GM12878 (cell line): ENCODE results near the gene ZNF618. TPM values are rescaled to one million over a fixed set of nuclear protein-coding genes. Genes with fewer than 3 reads are reported as not detected.

Source experiments
- ATAC-seq: fragments of 200-7000 bp; cut with Tn5 transposase; 3 replicates; pipeline ENCODE4 v1.9.1; 2020; ENCODE audit warnings: mild to moderate bottlenecking, moderate library complexity
- BruUV-seq: library from RNA; stranded (reverse); fragments of 400-500 nt; replicated peaks from 2 replicates; lab custom pipeline; 2021; lab: Mats Ljungman, UMichigan
- CTCF ChIA-PET: fragments of 300-600 bp; sonication (Branson Sonifier 250); formaldehyde crosslinking; extraction: SDS; loops from one replicate; lab custom pipeline; 2021; ENCODE audit warnings: inconsistent platforms; lab: Yijun Ruan, JAX
- POLR2A ChIA-PET: fragments of 350-600 bp; formaldehyde crosslinking; extraction: SDS; loops from one replicate; lab custom pipeline; 2021; ENCODE audit warnings: inconsistent platforms; lab: Charles Lee
- RAD21 ChIA-PET: fragments of 300-600 bp; sonication (Branson Sonifier 250); formaldehyde crosslinking; loops from one replicate; lab custom pipeline; 2023; ENCODE audit warnings: antibody characterized with exemption; ENCODE audit not compliant: unreplicated experiment; lab: Charles Lee
- SMC1A ChIA-PET: fragments of 300-600 bp; sonication (Branson Sonifier 250); formaldehyde crosslinking; loops from one replicate; lab custom pipeline; 2023; ENCODE audit not compliant: unreplicated experiment, uncharacterized antibody; lab: Charles Lee
- DNase-seq: peaks from one replicate; pipeline ENCODE4 v3.0.0-alpha.2; 2011; ENCODE audit warnings: low read depth, low spot score
- FAIRE-seq: peaks from 3 replicates; lab custom pipeline; 2011; peaks lifted over from hg19 to GRCh38; lab: Jason Lieb, UNC
- H2AFZ ChIP-seq: 2 replicates; pipeline ENCODE4 v1.6.0; 2011; ENCODE audit warnings: low read depth, low read length, control low read depth; ENCODE audit not compliant: control insufficient read depth
- H3K27ac ChIP-seq: 2 replicates; pipeline ENCODE4 v1.5.1; 2011; ENCODE audit warnings: control low read depth; ENCODE audit not compliant: control insufficient read depth, insufficient read depth
- H3K27me3 ChIP-seq, 2 experiments: replicated peaks in 1 of 2; 2 replicates each; pipeline versions ENCODE4 v1.6.0 to v1.6.1; 2011; ENCODE audit warnings: low read length in 1 of 2; ENCODE audit not compliant: control insufficient read depth in 2 of 2, insufficient read depth in 2 of 2
- H3K36me3 ChIP-seq, 2 experiments: 2 replicates each; pipeline ENCODE4 v1.5.1; 2011; ENCODE audit warnings: low read length in 1 of 2; ENCODE audit not compliant: control insufficient read depth in 2 of 2, insufficient read depth in 2 of 2
- H3K4me1 ChIP-seq: 2 replicates; pipeline ENCODE4 v1.6.1; 2011; ENCODE audit warnings: mild to moderate bottlenecking, low read length, moderate library complexity, mixed read lengths; ENCODE audit not compliant: control insufficient read depth, insufficient read depth
- H3K4me2 ChIP-seq: 2 replicates; pipeline ENCODE4 v1.6.0; 2011; ENCODE audit warnings: control low read depth; ENCODE audit not compliant: control insufficient read depth, insufficient read depth
- H3K4me3 ChIP-seq: fragments of 200-600 bp; sonication (generic); 2 replicates; pipeline ENCODE4 v1.5.1; 2016
- H3K79me2 ChIP-seq: 2 replicates; pipeline ENCODE4 v1.6.0; 2011; ENCODE audit warnings: low read length; ENCODE audit not compliant: control insufficient read depth, insufficient read depth
- H3K9ac ChIP-seq: 2 replicates; pipeline ENCODE4 v1.8.0; 2011; ENCODE audit warnings: low read length, control low read depth, mixed read lengths; ENCODE audit not compliant: control insufficient read depth, insufficient read depth
- H3K9me3 ChIP-seq: replicated peaks from 3 replicates; pipeline ENCODE4 v1.5.1; 2011; ENCODE audit warnings: mild to moderate bottlenecking, low read length; ENCODE audit not compliant: control insufficient read depth, insufficient read depth
- H4K20me1 ChIP-seq: 2 replicates; pipeline ENCODE4 v1.6.0; 2011; ENCODE audit not compliant: control insufficient read depth, insufficient read depth
- EP300 ChIP-seq, 2 experiments: fragments of 150-350 bp in 1 of 2; IDR thresholded peaks; 2 replicates each; pipeline ENCODE4 v1.6.1; 2011 to 2012; ENCODE audit warnings: low read depth in 2 of 2, low read length in 2 of 2, borderline replicate concordance in 1 of 2, improper control_type of control experiment in 1 of 2, inconsistent platforms in 1 of 2; ENCODE audit not compliant: control insufficient read depth in 1 of 2
- GATAD2B ChIP-seq: fragments of 450-650 bp; conservative IDR thresholded peaks from 2 replicates; pipeline ENCODE4 v1.6.1; 2017; ENCODE audit warnings: low read depth, mild to moderate bottlenecking, moderate library complexity
- JUND ChIP-seq: IDR thresholded peaks from 2 replicates; pipeline ENCODE4 v1.6.1; 2012; ENCODE audit warnings: low read depth, mild to moderate bottlenecking, low read length, improper control_type of control experiment, moderate library complexity
- NFYA ChIP-seq: IDR thresholded peaks from 2 replicates; pipeline ENCODE4 v1.6.1; 2011; ENCODE audit warnings: low read depth, mild to moderate bottlenecking, low read length, improper control_type of control experiment, borderline replicate concordance
- NFYB ChIP-seq: IDR thresholded peaks from 2 replicates; pipeline ENCODE4 v1.6.1; 2011; ENCODE audit warnings: low read depth, mild to moderate bottlenecking, low read length, improper control_type of control experiment, moderate library complexity; ENCODE audit not compliant: insufficient read depth
- PML ChIP-seq: IDR thresholded peaks from 2 replicates; pipeline ENCODE4 v1.6.1; 2012; ENCODE audit warnings: low read length, inconsistent platforms
- RBBP5 ChIP-seq: fragments of 200-600 bp; sonication (generic); conservative IDR thresholded peaks from 2 replicates; pipeline ENCODE4 v1.6.1; 2016
- SREBF1 ChIP-seq: IDR thresholded peaks from 2 replicates; pipeline ENCODE4 v1.6.1; 2012; ENCODE audit warnings: mild to moderate bottlenecking, low read length
- ZNF687 ChIP-seq: fragments of 450-650 bp; IDR thresholded peaks from 2 replicates; pipeline ENCODE4 v1.6.1; 2017; ENCODE audit warnings: mild to moderate bottlenecking, moderate library complexity
- WGBS: methylation state at CpG from one replicate; pipeline ENCODE4 v1.1.6; 2016; ENCODE audit warnings: low lambda C conversion rate; ENCODE audit not compliant: insufficient replicate concordance, insufficient coverage; ENCODE audit errors: missing lambda C conversion rate; 5-methylcytosine and 5-hydroxymethylcytosine counted together
- in situ Hi-C: fragments of 300-500 bp; cut with MboI; formaldehyde crosslinking; loops from 9 replicates; pipeline ENCODE4 v1.14.3; 2018; ENCODE audit warnings: mixed read lengths
- intact Hi-C: fragments of 100-400 bp; cut with micrococcal nuclease; formaldehyde crosslinking; loops from one replicate; pipeline ENCODE4 v1.14.2; 2022; ENCODE audit not compliant: unreplicated experiment
- polyA plus RNA-seq, 11 experiments: library from polyadenylated mRNA; depleted of rRNA in 4 of 11; unstranded in 6 of 11; stranded (reverse) in 5 of 11; fragments of >200 nt; fragmentation: Nextera tagmentation in 4 of 11; fragmentation: Illumina TruSeq in 1 of 11; extraction: Ambion mirVana in 4 of 11; extraction: Trizol in 1 of 11; gene quantifications; 1 replicate in 1 of 11; 2 replicates in 10 of 11; pipeline versions ENCODE4 v1.2.1 to v1.2.3, GENCODE V29; 2011 to 2016; ENCODE audit warnings: inconsistent platforms in 2 of 11, missing spikeins in 2 of 11, low read depth in 1 of 11
- total RNA-seq, 4 experiments: library from RNA; depleted of rRNA in 3 of 4; stranded (reverse); fragments of >200 nt in 3 of 4; fragmentation: Illumina TruSeq in 1 of 4; extraction: Trizol in 1 of 4; gene quantifications; 2 replicates each; pipeline versions ENCODE4 v1.2.1 to v1.2.3, GENCODE V29; 2013 to 2021
- TF ChIP-seq, protein P1 (sequence below): fragments of 450-650 bp; IDR thresholded peaks from 2 replicates; pipeline ENCODE4 v1.6.1; 2017; ENCODE audit warnings: antibody characterized with exemption, mild to moderate bottlenecking, moderate library complexity

The ZNF618 gene
- total and polyA plus RNA-seq, 10 of the 15 experiments (the other 5 are each of a cell fraction or from before 2014, with no cell fraction given): 0.01 to 0.24 (median 0.06) TPM; not detected in 2

GRCh38 chr9:114046237-114046755, 170.2 kb downstream of the ZNF618 start (continued):
- TF ChIP-seq, protein P1, sequence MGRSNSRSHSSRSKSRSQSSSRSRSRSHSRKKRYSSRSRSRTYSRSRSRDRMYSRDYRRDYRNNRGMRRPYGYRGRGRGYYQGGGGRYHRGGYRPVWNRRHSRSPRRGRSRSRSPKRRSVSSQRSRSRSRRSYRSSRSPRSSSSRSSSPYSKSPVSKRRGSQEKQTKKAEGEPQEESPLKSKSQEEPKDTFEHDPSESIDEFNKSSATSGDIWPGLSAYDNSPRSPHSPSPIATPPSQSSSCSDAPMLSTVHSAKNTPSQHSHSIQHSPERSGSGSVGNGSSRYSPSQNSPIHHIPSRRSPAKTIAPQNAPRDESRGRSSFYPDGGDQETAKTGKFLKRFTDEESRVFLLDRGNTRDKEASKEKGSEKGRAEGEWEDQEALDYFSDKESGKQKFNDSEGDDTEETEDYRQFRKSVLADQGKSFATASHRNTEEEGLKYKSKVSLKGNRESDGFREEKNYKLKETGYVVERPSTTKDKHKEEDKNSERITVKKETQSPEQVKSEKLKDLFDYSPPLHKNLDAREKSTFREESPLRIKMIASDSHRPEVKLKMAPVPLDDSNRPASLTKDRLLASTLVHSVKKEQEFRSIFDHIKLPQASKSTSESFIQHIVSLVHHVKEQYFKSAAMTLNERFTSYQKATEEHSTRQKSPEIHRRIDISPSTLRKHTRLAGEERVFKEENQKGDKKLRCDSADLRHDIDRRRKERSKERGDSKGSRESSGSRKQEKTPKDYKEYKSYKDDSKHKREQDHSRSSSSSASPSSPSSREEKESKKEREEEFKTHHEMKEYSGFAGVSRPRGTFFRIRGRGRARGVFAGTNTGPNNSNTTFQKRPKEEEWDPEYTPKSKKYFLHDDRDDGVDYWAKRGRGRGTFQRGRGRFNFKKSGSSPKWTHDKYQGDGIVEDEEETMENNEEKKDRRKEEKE: no peak
- TF ChIP-seq RBBP5: no peak
- no peak for TF ChIP-seq PML
- TF ChIP-seq JUND: no peak

- RAD21 ChIA-PET: no interaction called here
- no TSS peak for BruUV-seq
- no peak for DNase-seq
- Histone ChIP-seq H2AFZ (no peak overlapping the region), H3K9ac (no peak overlapping the region), H3K27ac (no peak overlapping the region), H3K4me1 (no peaks in the 10 kb centered on the region), H3K79me2 (no peaks in the 10 kb centered on the region), H3K36me3 (no peaks in the 10 kb centered on the region), H4K20me1 (no peaks in the 10 kb centered on the region), H3K4me3 (no peak overlapping the region), H3K4me2 (no peak overlapping the region), H3K27me3 (peaks cover 0 to 4% of the 10 kb centered on the region in 2 experiments; a peak in 1 of 4 replicates), H3K9me3 (no peaks in the 10 kb centered on the region)
- no peak for FAIRE-seq
- ATAC-seq: no peak
- intact Hi-C loops (no loop called here), in situ Hi-C loops (loop anchor here (25.0 kb wide), 1 partner anchor 585 kb away; the partner anchor contains the start of gene RGS3)
- WGBS: 0% methylated on average over 1 of the region's 1 CpG
- CTCF ChIA-PET: interaction anchor here (0.5 to 1.3 kb wide), 2 partner anchors 13 kb away, joined by 3 read pairs; no protein-coding TSS in a partner anchor
- POLR2A ChIA-PET: no interaction called here
- SMC1A ChIA-PET: no interaction called here
- TF ChIP-seq NFYA (no peak), ZNF687 (no peak), EP300 (IDR thresholded peaks at IDR 0.05; ENCODE audit: borderline replicate concordance in 1 of 2, control insufficient read depth in 1 of 2, low read depth in 2 of 2, low read length in 2 of 2) (no peak), NFYB (no peak), SREBF1 (no peak), GATAD2B (no peak)
Measured at GRCh38 chr9:114046875-114047274, 170.8 kb downstream of the ZNF618 start.
